Renal cortical epithelial cell (primary cell): Measurements from ENCODE around the gene CAPN9. TPM values are rescaled to one million over a fixed set of nuclear protein-coding genes. Genes with fewer than 3 reads are reported as not detected.

ENCODE experiments used
- DNase-seq: peaks from one replicate; pipeline ENCODE4 v3.0.0-alpha.2; 2011; ENCODE audit warnings: low read depth
- total RNA-seq: library from RNA; depleted of rRNA; stranded (reverse); fragments of >200 nt; gene quantifications from 2 replicates; pipeline ENCODE4 v1.2.3, GENCODE V29; 2014

CAPN9 gene
- total RNA-seq, 1 donor from 2014 or later: 0.05 TPM

DNA sequence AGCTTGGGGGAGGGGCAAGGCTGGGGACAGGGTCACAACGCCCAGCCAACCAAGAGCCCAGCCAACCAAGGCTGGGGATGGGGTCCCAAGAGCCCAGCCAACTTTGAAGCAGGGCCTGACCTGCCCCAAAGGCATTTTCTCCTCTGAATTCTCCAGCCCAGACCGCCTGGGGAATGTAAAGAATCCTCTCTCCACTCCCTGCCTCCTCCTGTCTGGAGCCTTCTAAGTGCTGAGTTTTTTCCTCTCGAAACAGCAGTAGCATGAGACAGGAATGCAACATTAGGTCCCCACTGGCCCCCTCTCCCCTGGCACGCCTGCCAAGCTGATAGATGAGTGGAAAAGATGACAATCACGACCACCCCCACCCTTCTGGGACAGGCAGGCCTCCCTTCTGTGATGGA is 104.1 kb downstream of the CAPN9 start:
- DNase-seq: peak; percentile 45

Other genes with a start within 250 kb of the CAPN9 start
- 25.9 and 39.4 TPM in 2 replicates for gene COG2, start 104.9 kb upstream of the CAPN9 start, total RNA-seq
- 1.2 and 2.9 TPM in 2 replicates for gene AGT, start 33.3 kb upstream of the CAPN9 start, total RNA-seq
- 22.1 and 24.5 TPM in 2 replicates for gene C1orf198, start 121.1 kb downstream of the CAPN9 start, total RNA-seq
- 11.5 and 12.2 TPM in 2 replicates for gene TTC13, start 231.5 kb downstream of the CAPN9 start, total RNA-seq
- 18.8 and 23.0 TPM in 2 replicates for gene ARV1, start 231.7 kb downstream of the CAPN9 start, total RNA-seq